HepG2 (cell line): Measurements from ENCODE around the gene SPATA12. TPM values are rescaled to one million over a fixed set of nuclear protein-coding genes. Genes with fewer than 3 reads are reported as not detected.

Source experiments
- ATAC-seq: fragments of 200-7000 bp; cut with Tn5 transposase; 3 replicates; pipeline ENCODE4 v1.9.1; 2020; ENCODE audit warnings: mild to moderate bottlenecking, moderate library complexity
- BruUV-seq: library from RNA; stranded (reverse); fragments of 400-500 nt; replicated peaks from 2 replicates; lab custom pipeline; 2021; lab: Mats Ljungman, UMichigan
- CTCF ChIA-PET: fragments of 300-600 bp; formaldehyde crosslinking; extraction: SDS; loops from one replicate; lab custom pipeline; 2021; ENCODE audit warnings: low total read pairs, inconsistent platforms, low intra/inter-chr PET ratio; lab: Yijun Ruan, JAX
- POLR2A ChIA-PET: fragments of 350-600 bp; sonication (Branson Sonifier 250); formaldehyde crosslinking; loops from one replicate; lab custom pipeline; 2020; ENCODE audit warnings: antibody characterized with exemption, inconsistent platforms; lab: Yijun Ruan, JAX
- DNase-seq: peaks from one replicate; pipeline ENCODE4 v3.0.0-alpha.2; 2015; ENCODE audit warnings: low spot score
- FAIRE-seq: peaks from 3 replicates; lab custom pipeline; 2011; peaks lifted over from hg19 to GRCh38; lab: Jason Lieb, UNC
- H2AFZ ChIP-seq: one replicate; pipeline ENCODE4 v1.6.1; 2011; ENCODE audit warnings: low read length, inconsistent platforms
- H3K27ac ChIP-seq: fragments of 300-600 bp; 3 replicates; pipeline ENCODE4 v1.8.0; 2011; ENCODE audit warnings: mixed run types, mild to moderate bottlenecking, mixed read lengths, low read length, inconsistent platforms; ENCODE audit not compliant: insufficient read depth; ENCODE audit errors: extremely low read length
- H3K27me3 ChIP-seq, 2 experiments: fragments of 200-600 bp in 1 of 2; 2 replicates in 1 of 2; 3 replicates in 1 of 2; pipeline versions ENCODE4 v1.6.0 to v1.8.0; 2011; ENCODE audit warnings: low read length in 2 of 2, mild to moderate bottlenecking in 2 of 2, moderate library complexity in 2 of 2, inconsistent platforms in 1 of 2; ENCODE audit not compliant: insufficient read depth in 2 of 2, control insufficient read depth in 1 of 2
- H3K36me3 ChIP-seq, 2 experiments: fragments of 200-600 bp in 1 of 2; replicated peaks in 1 of 2; 2 replicates in 1 of 2; 3 replicates in 1 of 2; pipeline versions ENCODE4 v1.5.1 to v1.8.0; 2011; ENCODE audit warnings: low read length in 2 of 2, inconsistent platforms in 1 of 2; ENCODE audit not compliant: insufficient read depth in 2 of 2, control insufficient read depth in 1 of 2
- H3K4me1 ChIP-seq: 2 replicates; pipeline ENCODE4 v1.5.1; 2012; ENCODE audit warnings: low read length, inconsistent platforms; ENCODE audit not compliant: insufficient read depth
- H3K4me2 ChIP-seq: 2 replicates; pipeline ENCODE4 v1.6.0; 2011; ENCODE audit warnings: low read depth, low read length, inconsistent platforms
- H3K4me3 ChIP-seq, 3 experiments: fragments of 200-600 bp in 1 of 3; sonication (generic), shearing (Covaris generic) in 1 of 3; replicated peaks in 1 of 3; 2 replicates each; pipeline ENCODE4 v1.5.1; 2011 to 2016; ENCODE audit warnings: low read length in 3 of 3, inconsistent platforms in 2 of 3, low read depth in 2 of 3, mild to moderate bottlenecking in 2 of 3, control low read depth in 1 of 3, mixed read lengths in 1 of 3; ENCODE audit not compliant: insufficient read depth in 1 of 3
- H3K79me2 ChIP-seq: one replicate; pipeline ENCODE4 v1.6.1; 2011; ENCODE audit warnings: low read length, inconsistent platforms; ENCODE audit not compliant: insufficient read depth
- H3K9ac ChIP-seq: 2 replicates; pipeline ENCODE4 v1.6.0; 2011; ENCODE audit warnings: mild to moderate bottlenecking, low read depth, low read length, inconsistent platforms; ENCODE audit not compliant: insufficient read depth
- H3K9me3 ChIP-seq: 2 replicates; pipeline ENCODE4 v1.5.1; 2012; ENCODE audit warnings: mild to moderate bottlenecking, low read length
- H4K20me1 ChIP-seq: 2 replicates; pipeline ENCODE4 v1.6.0; 2011; ENCODE audit warnings: inconsistent platforms, mild to moderate bottlenecking, low read length, moderate library complexity; ENCODE audit not compliant: insufficient read depth
- ARNT2 ChIP-seq: sonication (generic); formaldehyde crosslinking; IDR thresholded peaks from 2 replicates; pipeline ENCODE4 v1.8.0; 2022; ENCODE audit warnings: mild to moderate bottlenecking, low read depth, missing genetic modification reagents, moderate library complexity
- CAMTA2 ChIP-seq: sonication (generic); formaldehyde crosslinking; IDR thresholded peaks from 2 replicates; pipeline ENCODE4 v1.4.0; 2020; ENCODE audit warnings: mild to moderate bottlenecking, missing genetic modification reagents, borderline replicate concordance
- CHCHD3 ChIP-seq: sonication (generic); formaldehyde crosslinking; IDR thresholded peaks from 2 replicates; pipeline ENCODE4 v1.8.0; 2022; ENCODE audit warnings: mild to moderate bottlenecking, missing genetic modification reagents, moderate library complexity
- GMEB1 ChIP-seq: sonication (generic); formaldehyde crosslinking; IDR thresholded peaks from 2 replicates; pipeline ENCODE4 v1.5.1; 2020; ENCODE audit warnings: missing genetic modification reagents, mild to moderate bottlenecking, borderline replicate concordance
- NFE2L1 ChIP-seq: sonication (generic); formaldehyde crosslinking; IDR thresholded peaks from 2 replicates; pipeline ENCODE4 v1.4.0; 2020; ENCODE audit warnings: missing genetic modification reagents, mild to moderate bottlenecking, borderline replicate concordance
- RELA ChIP-seq: sonication (generic); formaldehyde crosslinking; IDR thresholded peaks from 2 replicates; pipeline ENCODE4 v1.4.0; 2020; ENCODE audit warnings: missing genetic modification reagents
- ZFP36 ChIP-seq: fragments of 150-350 bp; IDR thresholded peaks from 2 replicates; pipeline ENCODE4 v1.6.1; 2018; ENCODE audit warnings: borderline replicate concordance, low read length, low read depth; ENCODE audit not compliant: partially characterized antibody
- ZNF550 ChIP-seq: sonication (generic); formaldehyde crosslinking; IDR thresholded peaks from 2 replicates; pipeline ENCODE4 v1.4.0; 2020; ENCODE audit warnings: mild to moderate bottlenecking, missing genetic modification reagents, borderline replicate concordance
- ZNF570 ChIP-seq: sonication (generic); formaldehyde crosslinking; IDR thresholded peaks from 2 replicates; pipeline ENCODE4 v1.4.0; 2020; ENCODE audit warnings: mild to moderate bottlenecking, missing genetic modification reagents, borderline replicate concordance
- ZNF660 ChIP-seq: sonication (generic); formaldehyde crosslinking; IDR thresholded peaks from 2 replicates; pipeline ENCODE4 v1.5.1; 2020; ENCODE audit warnings: mild to moderate bottlenecking, low read depth, missing genetic modification reagents, borderline replicate concordance
- WGBS: methylation state at CpG from one replicate; pipeline ENCODE4 v1.1.6; 2017; ENCODE audit warnings: low lambda C conversion rate; 5-methylcytosine and 5-hydroxymethylcytosine counted together
- in situ Hi-C: cut with HindIII; loops from 2 replicates; pipeline ENCODE4 v1.10.0; 2017; ENCODE audit warnings: low pct_unique_long_range_greater_than_20kb; ENCODE audit not compliant: extremely low pct_ligation_motif_present
- intact Hi-C: fragments of 100-400 bp; cut with micrococcal nuclease; formaldehyde crosslinking; loops from one replicate; pipeline ENCODE4 v1.10.0; 2022; ENCODE audit not compliant: unreplicated experiment
- polyA plus RNA-seq, 8 experiments: library from polyadenylated mRNA; depleted of rRNA in 3 of 8; stranded (reverse) in 7 of 8; unstranded in 1 of 8; fragments of >200 nt; fragmentation: Illumina TruSeq in 4 of 8; extraction: Trizol in 4 of 8; gene quantifications; 2 replicates each; pipeline versions ENCODE4 v1.2.1 to v1.2.3, GENCODE V29; 2011 to 2016; ENCODE audit warnings: low read depth in 4 of 8, missing spikeins in 1 of 8, mixed read lengths in 1 of 8; ENCODE audit not compliant: insufficient read depth in 1 of 8
- total RNA-seq, 5 experiments: library from RNA; depleted of rRNA; stranded (reverse); fragments of >200 nt; fragmentation: Illumina TruSeq; extraction: Trizol; gene quantifications; 2 replicates each; pipeline ENCODE4 v1.2.3, GENCODE V29; 2016; ENCODE audit warnings: low read depth in 1 of 5
- TF ChIP-seq, protein P1 (sequence below): sonication (generic); formaldehyde crosslinking; IDR thresholded peaks from 2 replicates; pipeline ENCODE4 v1.8.1; 2023; ENCODE audit warnings: mild to moderate bottlenecking, missing genetic modification reagents

The SPATA12 gene
- total and polyA plus RNA-seq, 2 of the 13 experiments (the other 11 are each of a cell fraction or from before 2014, with no cell fraction given) = 0.09 to 0.25 TPM

DNA sequence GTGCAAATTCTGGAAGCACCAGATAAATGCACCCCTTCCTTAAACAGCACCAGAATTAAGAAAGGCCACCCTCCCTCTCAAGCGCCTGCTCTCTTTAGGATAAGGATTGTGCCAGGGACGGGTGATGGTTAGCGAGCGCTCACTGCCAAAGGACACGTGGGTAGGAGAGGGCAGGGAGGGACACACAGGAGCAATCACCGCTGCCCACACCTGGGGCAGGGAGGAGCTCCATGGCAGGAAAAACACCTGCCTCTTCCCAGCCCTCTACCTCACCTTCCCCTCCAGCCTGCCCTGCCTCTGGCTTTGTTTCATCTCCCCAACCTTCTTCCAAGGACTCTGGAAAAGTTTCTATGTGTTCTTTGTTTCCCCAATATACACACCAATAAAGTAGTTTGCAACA lies 7.3 kb upstream of the SPATA12 start:
- Histone ChIP-seq H3K4me3 (no peak overlapping the region), H3K4me2 (no peak overlapping the region), H3K27ac (no peak overlapping the region), H3K9ac (no peak overlapping the region), H3K9me3 (no peaks in the 10 kb centered on the region), H3K36me3 (no peaks in the 10 kb centered on the region), H2AFZ (no peak overlapping the region), H3K4me1 (peaks cover 1% of the 10 kb centered on the region), H4K20me1 (no peaks in the 10 kb centered on the region), H3K27me3 (no peaks in the 10 kb centered on the region), H3K79me2 (no peaks in the 10 kb centered on the region)
- ATAC-seq (no peak), DNase-seq (no peak), FAIRE-seq (no peak)
- no TSS peak for BruUV-seq
- 100% methylated on average over 5 of the region's 6 CpGs for WGBS
- CTCF ChIA-PET = no interaction called here
- no peak for TF ChIP-seq ZNF570 (CRISPR knock-in tag)
- TF ChIP-seq GMEB1 (CRISPR knock-in tag) = no peak
- no peak for TF ChIP-seq ZNF660 (CRISPR knock-in tag)
- no peak for TF ChIP-seq RELA
- TF ChIP-seq, protein P1, sequence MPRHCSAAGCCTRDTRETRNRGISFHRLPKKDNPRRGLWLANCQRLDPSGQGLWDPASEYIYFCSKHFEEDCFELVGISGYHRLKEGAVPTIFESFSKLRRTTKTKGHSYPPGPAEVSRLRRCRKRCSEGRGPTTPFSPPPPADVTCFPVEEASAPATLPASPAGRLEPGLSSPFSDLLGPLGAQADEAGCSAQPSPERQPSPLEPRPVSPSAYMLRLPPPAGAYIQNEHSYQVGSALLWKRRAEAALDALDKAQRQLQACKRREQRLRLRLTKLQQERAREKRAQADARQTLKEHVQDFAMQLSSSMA = no peak
- no peak for TF ChIP-seq ZFP36
- no peak for TF ChIP-seq CHCHD3 (CRISPR knock-in tag)
- no peak for TF ChIP-seq ZNF550 (CRISPR knock-in tag)
- TF ChIP-seq CAMTA2 (CRISPR knock-in tag) = no peak
- no peak for TF ChIP-seq ARNT2 (CRISPR knock-in tag)
- TF ChIP-seq NFE2L1 (CRISPR knock-in tag) = no peak
- intact Hi-C loops (no loop called here), in situ Hi-C loops (no loop called here)
- POLR2A ChIA-PET = no interaction called here
